ENCODE results near the gene ZNF730.
"Not testable (repeated sequence)": the region's sequence is repeated elsewhere in the genome, so short reads cannot be mapped to it uniquely, and the experiment has no call there.

Gene ZNF730

GRCh38 chr19:23116802-23117571 is at the start of gene ZNF730:
ZNF730 (plus strand) TSS chr19:23117025; CDS start chr19:23117174, 149 bp downstream.
- DNase-seq = peak; percentile 72

GRCh38 chr19:23070353-23071146 is 46.3 kb upstream of the ZNF730 start:
- peak; percentile 4 for DNase-seq

- no peak for DNase-seq
These were observed 45.7 kb upstream of the ZNF730 start for GRCh38 chr19:23071147-23071511.

- DNase-seq = no peak
These were observed 41.6 kb upstream of the ZNF730 start for GRCh38 chr19:23075031-23075733.

- DNase-seq = not testable (repeated sequence)
These were observed 39.0 kb upstream of the ZNF730 start for GRCh38 chr19:23077776-23078175.

DNA sequence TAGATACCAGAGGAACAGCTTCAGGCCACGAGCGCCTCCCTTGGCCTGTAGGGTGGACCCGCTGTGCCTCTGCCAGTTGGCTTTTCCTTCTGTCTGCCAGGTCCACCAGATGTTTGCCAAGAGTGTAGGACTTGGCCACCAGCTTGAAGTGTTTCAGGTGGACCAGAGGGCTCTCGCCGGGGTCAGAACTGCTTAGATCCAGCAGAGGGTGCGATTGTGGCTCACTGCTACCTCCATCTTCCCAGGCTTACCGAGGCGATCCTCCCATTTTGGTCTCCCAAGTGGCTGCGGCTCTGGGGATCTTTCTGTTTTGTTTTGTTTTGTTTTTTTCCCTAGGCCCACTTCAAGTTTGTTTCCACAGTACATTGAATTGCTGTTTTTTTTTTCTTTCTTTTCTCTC is 23.0 kb upstream of the ZNF730 start:
- DNase-seq = no peak

DNA sequence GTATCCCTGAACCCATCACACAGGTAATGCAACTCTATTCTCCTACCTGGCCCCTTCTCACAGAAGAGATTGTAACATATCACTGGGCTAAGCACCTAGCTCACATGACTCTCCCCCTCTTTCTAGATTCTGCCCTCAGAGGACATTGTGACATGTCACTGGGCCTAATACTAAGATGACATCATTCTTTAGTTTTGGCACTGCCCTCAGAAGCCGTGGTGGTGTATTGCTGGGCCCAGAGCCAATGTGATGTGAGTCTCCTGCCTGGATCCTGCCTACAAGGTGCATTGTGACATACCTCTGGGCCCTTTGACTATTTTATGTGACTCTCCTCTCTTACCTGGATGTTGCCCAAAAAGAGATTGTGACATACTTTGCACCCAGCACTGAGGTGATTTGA is 21.4 kb upstream of the ZNF730 start:
- no peak for DNase-seq

DNA sequence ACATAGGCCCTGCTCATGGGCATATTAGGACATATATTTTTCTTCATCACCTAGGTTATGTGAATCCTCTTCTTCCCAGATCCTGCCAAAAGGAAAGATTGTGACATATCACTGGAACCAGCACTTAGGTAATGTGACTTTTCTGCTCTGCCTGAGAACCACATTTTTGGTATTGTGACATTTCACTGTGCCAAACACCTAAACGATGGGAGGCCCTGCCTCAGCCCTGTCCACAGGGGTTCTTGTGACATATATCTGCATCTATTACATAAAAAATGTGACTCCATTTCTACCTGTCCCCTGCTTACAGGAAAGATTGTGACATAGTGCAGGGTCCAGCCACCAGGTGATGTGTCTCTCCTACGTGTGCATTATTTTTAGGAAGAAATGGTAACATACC is 18.5 kb upstream of the ZNF730 start:
- DNase-seq = no peak

- no peak for DNase-seq
These were observed 17.8 kb upstream of the ZNF730 start for GRCh38 chr19:23098988-23099387.

DNA sequence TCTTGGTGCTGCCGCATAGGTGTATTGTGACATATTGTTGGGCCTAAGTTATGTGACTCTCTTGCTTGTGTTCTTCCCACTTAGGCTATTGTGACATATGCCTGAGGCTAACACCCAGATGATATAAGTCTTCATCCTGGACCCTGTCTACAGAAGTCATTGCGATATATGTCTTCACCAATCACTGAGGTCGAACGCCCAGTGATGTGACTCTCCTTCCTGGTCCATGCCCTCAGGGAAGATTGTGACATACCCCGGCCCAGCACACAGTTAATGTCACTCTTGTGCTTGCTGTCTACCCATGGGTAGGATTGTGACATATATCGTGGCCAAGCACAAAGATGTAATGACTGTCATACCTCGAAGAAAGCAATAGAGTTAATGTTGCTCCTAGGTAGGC is 16.9 kb upstream of the ZNF730 start:
- DNase-seq = no peak

DNA sequence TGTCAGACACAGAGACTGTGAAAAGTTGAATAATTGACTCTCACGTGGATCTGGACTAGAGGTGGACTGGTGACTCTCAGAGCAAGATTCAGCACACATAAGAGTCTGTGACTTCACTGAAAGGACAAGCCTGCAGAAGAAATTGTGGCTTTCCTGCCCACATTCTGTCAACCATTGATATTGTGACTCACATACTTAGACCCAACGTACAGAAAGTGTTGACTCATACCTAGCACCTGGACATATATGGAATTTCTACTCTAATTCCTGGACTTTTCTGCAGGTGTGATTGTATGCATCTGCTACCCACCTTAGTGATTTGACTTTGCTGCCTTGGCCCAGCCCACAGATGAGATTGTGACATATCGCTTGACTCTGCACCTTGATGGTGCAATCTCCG is 15.6 kb upstream of the ZNF730 start:
- DNase-seq = no peak

DNA sequence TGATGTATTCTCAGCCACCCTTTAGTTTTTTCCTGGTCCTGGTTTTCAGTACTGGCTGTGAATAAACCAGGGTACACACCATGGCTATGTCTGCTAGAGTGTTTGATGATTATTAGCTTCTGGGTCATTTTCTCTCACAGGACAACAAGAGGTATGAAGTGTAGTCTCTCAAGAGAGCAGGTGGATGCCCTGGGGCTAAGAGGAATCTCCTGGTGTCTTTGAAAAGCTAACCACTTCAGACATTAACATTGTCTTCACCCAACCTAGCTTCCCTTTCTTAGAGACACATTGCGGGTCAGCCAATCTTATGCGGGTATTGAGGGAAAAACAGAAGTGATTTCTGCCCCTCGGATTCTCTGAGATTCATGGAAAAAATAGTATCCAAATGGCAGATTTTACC is 1.6 kb downstream of the ZNF730 start:
- DNase-seq = no peak

- not testable (repeated sequence) for DNase-seq
These were observed 17.4 kb downstream of the ZNF730 start for GRCh38 chr19:23134211-23134610.

DNA sequence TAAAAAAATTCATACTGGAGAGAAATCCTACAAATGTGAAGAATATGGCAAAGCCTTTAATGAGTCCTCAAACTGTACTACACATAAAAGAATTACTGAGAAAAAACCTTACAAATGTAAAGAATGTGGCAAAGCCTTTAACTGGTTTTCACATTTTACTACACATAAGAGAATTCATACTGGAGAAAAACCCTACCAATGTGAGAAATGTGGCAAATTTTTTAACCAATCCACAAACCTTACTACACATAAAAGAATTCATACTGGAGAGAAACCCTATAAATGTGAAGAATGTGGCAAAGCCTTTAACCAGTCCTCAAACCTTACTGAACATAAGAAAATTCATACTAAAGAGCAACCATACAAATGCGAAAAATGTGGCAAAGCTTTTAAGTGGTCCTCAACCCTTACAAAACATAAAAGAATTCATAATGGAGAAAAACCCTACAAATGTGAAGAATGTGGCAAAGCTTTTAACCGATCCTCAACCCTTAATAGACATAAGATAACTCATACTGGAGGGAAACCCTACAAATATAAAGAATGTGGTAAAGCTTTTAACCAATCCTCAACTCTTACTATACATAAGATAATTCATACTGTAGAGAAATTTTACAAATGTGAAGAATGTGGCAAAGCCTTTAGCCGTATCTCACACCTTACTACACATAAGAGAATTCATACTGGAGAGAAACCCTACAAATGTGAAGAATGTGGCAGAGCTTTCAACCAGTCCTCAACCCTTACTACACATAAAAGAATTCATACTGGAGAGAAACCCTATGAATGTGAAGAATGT is 29.0 kb downstream of the ZNF730 start:
- DNase-seq = no peak

DNA sequence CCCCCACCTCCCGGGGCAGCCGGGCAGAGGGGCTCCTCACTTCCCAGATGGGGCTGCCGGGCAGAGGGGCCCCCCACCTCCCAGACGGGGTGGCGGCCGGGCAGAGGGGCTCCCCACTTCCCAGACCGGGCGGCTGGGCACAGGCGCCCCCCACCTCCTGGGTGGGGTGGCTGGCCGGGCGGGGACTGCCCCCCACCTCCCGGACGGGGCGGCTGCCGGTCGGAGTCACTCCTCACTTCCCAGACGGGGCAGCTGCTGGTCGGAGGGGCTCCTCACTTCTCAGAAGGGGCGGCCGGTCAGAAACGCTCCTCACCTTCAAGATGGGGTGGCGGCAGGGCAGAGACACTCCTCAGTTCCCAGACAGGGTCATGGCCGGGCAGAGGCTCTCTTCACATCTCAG is 43.9 kb downstream of the ZNF730 start:
- no peak for DNase-seq

- DNase-seq = not testable (repeated sequence)
These were observed 51.5 kb downstream of the ZNF730 start for GRCh38 chr19:23168286-23168685.

- no peak for DNase-seq
These were observed 66.4 kb downstream of the ZNF730 start for GRCh38 chr19:23183251-23183650.

DNA sequence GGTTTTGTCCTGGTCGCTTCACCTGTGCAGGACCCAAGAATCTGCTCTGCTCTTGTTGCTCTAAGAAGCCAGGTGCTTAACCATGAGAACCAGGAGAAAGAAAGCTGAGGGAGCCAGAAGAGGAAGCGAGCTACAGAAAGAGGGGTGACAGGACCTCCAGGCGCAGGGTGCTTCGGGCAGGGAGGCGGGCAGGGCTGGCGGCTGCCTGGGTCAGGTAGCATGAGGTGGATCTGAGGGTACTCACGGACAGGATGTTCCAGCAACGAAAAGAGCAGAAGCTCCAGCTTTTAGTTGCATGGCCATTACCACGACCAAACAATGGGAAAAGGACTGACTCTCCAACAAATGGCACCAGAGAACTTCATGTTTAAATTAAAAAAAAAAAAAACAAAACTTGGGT is 73.5 kb downstream of the ZNF730 start:
- no peak for DNase-seq

All from activated gamma-delta T cell treated with Interleukin-2 at 50 U/mL for 16 hours (primary cell).